Tibial nerve (tissue), 3 donors: Measurements from ENCODE around the gene HGFAC.

Experiments
- POLR2A ChIP-seq, 2 donors: fragments of 450-650 bp; IDR thresholded peaks; one replicate each; pipeline ENCODE4 v1.6.1; 2017; ENCODE audit warnings: antibody characterized with exemption in 2 of 2, mild to moderate bottlenecking in 2 of 2, moderate library complexity in 2 of 2
- TF ChIP-seq, protein P1 (sequence below), 5 experiments: fragments of 200-600 bp in 3 of 5; fragments of 450-650 bp in 2 of 5; sonication (generic) in 3 of 5; IDR thresholded peaks; one replicate each; pipeline ENCODE4 v1.5.1; 2016 to 2019; ENCODE audit warnings: antibody characterized with exemption in 5 of 5, mild to moderate bottlenecking in 3 of 5, moderate library complexity in 2 of 5

- TF ChIP-seq, protein P1, sequence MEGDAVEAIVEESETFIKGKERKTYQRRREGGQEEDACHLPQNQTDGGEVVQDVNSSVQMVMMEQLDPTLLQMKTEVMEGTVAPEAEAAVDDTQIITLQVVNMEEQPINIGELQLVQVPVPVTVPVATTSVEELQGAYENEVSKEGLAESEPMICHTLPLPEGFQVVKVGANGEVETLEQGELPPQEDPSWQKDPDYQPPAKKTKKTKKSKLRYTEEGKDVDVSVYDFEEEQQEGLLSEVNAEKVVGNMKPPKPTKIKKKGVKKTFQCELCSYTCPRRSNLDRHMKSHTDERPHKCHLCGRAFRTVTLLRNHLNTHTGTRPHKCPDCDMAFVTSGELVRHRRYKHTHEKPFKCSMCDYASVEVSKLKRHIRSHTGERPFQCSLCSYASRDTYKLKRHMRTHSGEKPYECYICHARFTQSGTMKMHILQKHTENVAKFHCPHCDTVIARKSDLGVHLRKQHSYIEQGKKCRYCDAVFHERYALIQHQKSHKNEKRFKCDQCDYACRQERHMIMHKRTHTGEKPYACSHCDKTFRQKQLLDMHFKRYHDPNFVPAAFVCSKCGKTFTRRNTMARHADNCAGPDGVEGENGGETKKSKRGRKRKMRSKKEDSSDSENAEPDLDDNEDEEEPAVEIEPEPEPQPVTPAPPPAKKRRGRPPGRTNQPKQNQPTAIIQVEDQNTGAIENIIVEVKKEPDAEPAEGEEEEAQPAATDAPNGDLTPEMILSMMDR (IDR thresholded peaks at IDR 0.05), result no peak
- no peak for TF ChIP-seq POLR2A (IDR thresholded peaks at IDR 0.05)
Measured at GRCh38 chr4:3492741-3493719, 51.3 kb downstream of the HGFAC start.
